ENCODE data around the gene CTNNA3.

GRCh38 chr10:66467042-66467441 is 1229.0 kb downstream of the CTNNA3 start:
- TF ChIP-seq CTCF (conservative IDR thresholded peaks at IDR 0.05 in 1 of 2, IDR thresholded peaks at IDR 0.05 in 1 of 2; ENCODE audit: low read depth in 1 of 2, low read length in 2 of 2) (no peak), EZH2 (IDR thresholded peaks at IDR 0.05; ENCODE audit: low read length, missing control alignments) (no peak)
